Measurements from ENCODE around the gene DRC1. TPM values are rescaled to one million over a fixed set of nuclear protein-coding genes. Genes with fewer than 3 reads are reported as not detected.

DRC1 gene
- total RNA-seq, 1 experiment from 2014 or later, result not detected

GRCh38 chr2:26494891-26495290 is 93.2 kb downstream of the DRC1 start:
- ChIA-PET POLR2A (no interaction called here), RAD21 (ENCODE audit: low non-redundant PET in 1 of 2, low total read pairs in 2 of 2, uncharacterized antibody in 2 of 2, unreplicated experiment in 2 of 2) (no interaction called here), CTCF (no interaction called here)
- Histone ChIP-seq H3K27me3 (ENCODE audit: insufficient read depth, low read length) (peaks cover 5% of the 10 kb centered on the region; the same call in 1 of the 2 replicates), H3K4me3 (replicated peaks in 1 of 2; ENCODE audit: low read depth in 1 of 2, low read length in 2 of 2) (no peak overlapping the region), H3K9ac (ENCODE audit: low read length) (no peak overlapping the region), H3K36me3 (ENCODE audit: control insufficient read depth in 1 of 2, insufficient read depth in 2 of 2, low read length in 2 of 2) (no peaks in the 10 kb centered on the region), H4K20me1 (ENCODE audit: insufficient read depth) (no peaks in the 10 kb centered on the region), H2AFZ (ENCODE audit: low read depth, low read length, poor library complexity, severe bottlenecking) (no peak overlapping the region), H3K9me2 (ENCODE audit: insufficient read depth) (no peaks in the 10 kb centered on the region), H3K79me2 (ENCODE audit: insufficient read depth, low read length) (no peaks in the 10 kb centered on the region), H3K9me3 (ENCODE audit: control insufficient read depth in 1 of 2, insufficient read depth in 1 of 2, low read depth in 1 of 2, low read length in 2 of 2) (no peaks in the 10 kb centered on the region), H3K27ac (ENCODE audit: low read depth, low read length) (no peak overlapping the region), H3K4me1 (ENCODE audit: control insufficient read depth in 1 of 2, insufficient read depth in 2 of 2, low read length in 2 of 2) (no peaks in the 10 kb centered on the region), H3K4me2 (ENCODE audit: low read length) (no peak overlapping the region)
- BruUV-seq (replicated peaks), result no TSS peak
- TF ChIP-seq, protein P1, sequence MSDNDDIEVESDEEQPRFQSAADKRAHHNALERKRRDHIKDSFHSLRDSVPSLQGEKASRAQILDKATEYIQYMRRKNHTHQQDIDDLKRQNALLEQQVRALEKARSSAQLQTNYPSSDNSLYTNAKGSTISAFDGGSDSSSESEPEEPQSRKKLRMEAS (IDR thresholded peaks at IDR 0.05), result no peak
- TF ChIP-seq, protein P2, sequence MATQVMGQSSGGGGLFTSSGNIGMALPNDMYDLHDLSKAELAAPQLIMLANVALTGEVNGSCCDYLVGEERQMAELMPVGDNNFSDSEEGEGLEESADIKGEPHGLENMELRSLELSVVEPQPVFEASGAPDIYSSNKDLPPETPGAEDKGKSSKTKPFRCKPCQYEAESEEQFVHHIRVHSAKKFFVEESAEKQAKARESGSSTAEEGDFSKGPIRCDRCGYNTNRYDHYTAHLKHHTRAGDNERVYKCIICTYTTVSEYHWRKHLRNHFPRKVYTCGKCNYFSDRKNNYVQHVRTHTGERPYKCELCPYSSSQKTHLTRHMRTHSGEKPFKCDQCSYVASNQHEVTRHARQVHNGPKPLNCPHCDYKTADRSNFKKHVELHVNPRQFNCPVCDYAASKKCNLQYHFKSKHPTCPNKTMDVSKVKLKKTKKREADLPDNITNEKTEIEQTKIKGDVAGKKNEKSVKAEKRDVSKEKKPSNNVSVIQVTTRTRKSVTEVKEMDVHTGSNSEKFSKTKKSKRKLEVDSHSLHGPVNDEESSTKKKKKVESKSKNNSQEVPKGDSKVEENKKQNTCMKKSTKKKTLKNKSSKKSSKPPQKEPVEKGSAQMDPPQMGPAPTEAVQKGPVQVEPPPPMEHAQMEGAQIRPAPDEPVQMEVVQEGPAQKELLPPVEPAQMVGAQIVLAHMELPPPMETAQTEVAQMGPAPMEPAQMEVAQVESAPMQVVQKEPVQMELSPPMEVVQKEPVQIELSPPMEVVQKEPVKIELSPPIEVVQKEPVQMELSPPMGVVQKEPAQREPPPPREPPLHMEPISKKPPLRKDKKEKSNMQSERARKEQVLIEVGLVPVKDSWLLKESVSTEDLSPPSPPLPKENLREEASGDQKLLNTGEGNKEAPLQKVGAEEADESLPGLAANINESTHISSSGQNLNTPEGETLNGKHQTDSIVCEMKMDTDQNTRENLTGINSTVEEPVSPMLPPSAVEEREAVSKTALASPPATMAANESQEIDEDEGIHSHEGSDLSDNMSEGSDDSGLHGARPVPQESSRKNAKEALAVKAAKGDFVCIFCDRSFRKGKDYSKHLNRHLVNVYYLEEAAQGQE (IDR thresholded peaks at IDR 0.05; ENCODE audit: low read depth), result no peak
- TF ChIP-seq ZNF274 (IDR thresholded peaks at IDR 0.05; ENCODE audit: low read depth, low read length) (no peak), SP1 (IDR thresholded peaks at IDR 0.05; ENCODE audit: low read depth) (no peak), RAD21 (IDR thresholded peaks at IDR 0.05; ENCODE audit: low read depth) (no peak), POLR2AphosphoS5 (IDR thresholded peaks at IDR 0.05; ENCODE audit: low read depth, low read length) (no peak), ELF1 (IDR thresholded peaks at IDR 0.05; ENCODE audit: borderline replicate concordance, low read depth) (no peak), SIN3A (IDR thresholded peaks at IDR 0.05; ENCODE audit: low read depth) (no peak), EZH2 (IDR thresholded peaks at IDR 0.05) (no peak), POLR2A (IDR thresholded peaks at IDR 0.05; ENCODE audit: borderline replicate concordance, extremely low read depth, insufficient read depth, insufficient read length) (no peak), YY1 (IDR thresholded peaks at IDR 0.05; ENCODE audit: extremely low read depth, insufficient replicate concordance, low read depth, low read length) (no peak), ATF3 (IDR thresholded peaks at IDR 0.05) (no peak), TCF7L2 (IDR thresholded peaks at IDR 0.05; ENCODE audit: borderline replicate concordance, extremely low read depth, insufficient read depth, insufficient read length) (no peak), FOSL1 (IDR thresholded peaks at IDR 0.05; ENCODE audit: low read depth) (no peak), ZFX (IDR thresholded peaks at IDR 0.05) (no peak)
- TF ChIP-seq, protein P3, sequence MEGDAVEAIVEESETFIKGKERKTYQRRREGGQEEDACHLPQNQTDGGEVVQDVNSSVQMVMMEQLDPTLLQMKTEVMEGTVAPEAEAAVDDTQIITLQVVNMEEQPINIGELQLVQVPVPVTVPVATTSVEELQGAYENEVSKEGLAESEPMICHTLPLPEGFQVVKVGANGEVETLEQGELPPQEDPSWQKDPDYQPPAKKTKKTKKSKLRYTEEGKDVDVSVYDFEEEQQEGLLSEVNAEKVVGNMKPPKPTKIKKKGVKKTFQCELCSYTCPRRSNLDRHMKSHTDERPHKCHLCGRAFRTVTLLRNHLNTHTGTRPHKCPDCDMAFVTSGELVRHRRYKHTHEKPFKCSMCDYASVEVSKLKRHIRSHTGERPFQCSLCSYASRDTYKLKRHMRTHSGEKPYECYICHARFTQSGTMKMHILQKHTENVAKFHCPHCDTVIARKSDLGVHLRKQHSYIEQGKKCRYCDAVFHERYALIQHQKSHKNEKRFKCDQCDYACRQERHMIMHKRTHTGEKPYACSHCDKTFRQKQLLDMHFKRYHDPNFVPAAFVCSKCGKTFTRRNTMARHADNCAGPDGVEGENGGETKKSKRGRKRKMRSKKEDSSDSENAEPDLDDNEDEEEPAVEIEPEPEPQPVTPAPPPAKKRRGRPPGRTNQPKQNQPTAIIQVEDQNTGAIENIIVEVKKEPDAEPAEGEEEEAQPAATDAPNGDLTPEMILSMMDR (IDR thresholded peaks at IDR 0.05 in 2 of 3, conservative IDR thresholded peaks at IDR 0.05 in 1 of 3; ENCODE audit: borderline replicate concordance in 1 of 3, insufficient read depth in 1 of 3, low read depth in 2 of 3, low read length in 2 of 3), result no peak
- TF ChIP-seq, protein P4, sequence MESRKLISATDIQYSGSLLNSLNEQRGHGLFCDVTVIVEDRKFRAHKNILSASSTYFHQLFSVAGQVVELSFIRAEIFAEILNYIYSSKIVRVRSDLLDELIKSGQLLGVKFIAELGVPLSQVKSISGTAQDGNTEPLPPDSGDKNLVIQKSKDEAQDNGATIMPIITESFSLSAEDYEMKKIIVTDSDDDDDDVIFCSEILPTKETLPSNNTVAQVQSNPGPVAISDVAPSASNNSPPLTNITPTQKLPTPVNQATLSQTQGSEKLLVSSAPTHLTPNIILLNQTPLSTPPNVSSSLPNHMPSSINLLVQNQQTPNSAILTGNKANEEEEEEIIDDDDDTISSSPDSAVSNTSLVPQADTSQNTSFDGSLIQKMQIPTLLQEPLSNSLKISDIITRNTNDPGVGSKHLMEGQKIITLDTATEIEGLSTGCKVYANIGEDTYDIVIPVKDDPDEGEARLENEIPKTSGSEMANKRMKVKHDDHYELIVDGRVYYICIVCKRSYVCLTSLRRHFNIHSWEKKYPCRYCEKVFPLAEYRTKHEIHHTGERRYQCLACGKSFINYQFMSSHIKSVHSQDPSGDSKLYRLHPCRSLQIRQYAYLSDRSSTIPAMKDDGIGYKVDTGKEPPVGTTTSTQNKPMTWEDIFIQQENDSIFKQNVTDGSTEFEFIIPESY (IDR thresholded peaks at IDR 0.05; ENCODE audit: extremely low read depth, insufficient replicate concordance, low read length), result no peak
- no peak for ATAC-seq
- intact Hi-C loops (cut with micrococcal nuclease), result no loop called here
- DNase-seq (ENCODE audit: low read depth, low spot score), result no peak
